Right ventricle myocardium superior (tissue), 1 donor: ENCODE results near the gene SND1. TPM values are rescaled to one million over a fixed set of nuclear protein-coding genes. Genes with fewer than 3 reads are reported as not detected.
"Not testable (repeated sequence)": the region's sequence is repeated elsewhere in the genome, so short reads cannot be mapped to it uniquely, and the experiment has no call there.

Experiments
- ATAC-seq: fragments of 200-7000 bp; cut with Tn5 transposase; one replicate; pipeline ENCODE4 v1.9.1; 2020; ENCODE audit warnings: mild to moderate bottlenecking; ENCODE audit not compliant: poor library complexity
- DNase-seq: peaks from one replicate; pipeline ENCODE4 v3.0.0-alpha.2; 2020
- intact Hi-C: fragments of 100-400 bp; cut with DNase I; formaldehyde crosslinking; loops from one replicate; pipeline ENCODE4 v1.11.2; 2022
- total RNA-seq: library from RNA; stranded (reverse); fragmentation: NEBNext Ultra II Directional; extraction: Animal tissue kit (Norgen Biotek cat#: 25700); gene quantifications from one replicate; pipeline ENCODE4 v1.2.1, GENCODE V29; 2021
- donor health status: DM: no; HTN: yes; CAD: no; lungs with severe emphysema.

The SND1 gene
- total RNA-seq, 1 donor from 2014 or later, result 81.9 TPM

DNA sequence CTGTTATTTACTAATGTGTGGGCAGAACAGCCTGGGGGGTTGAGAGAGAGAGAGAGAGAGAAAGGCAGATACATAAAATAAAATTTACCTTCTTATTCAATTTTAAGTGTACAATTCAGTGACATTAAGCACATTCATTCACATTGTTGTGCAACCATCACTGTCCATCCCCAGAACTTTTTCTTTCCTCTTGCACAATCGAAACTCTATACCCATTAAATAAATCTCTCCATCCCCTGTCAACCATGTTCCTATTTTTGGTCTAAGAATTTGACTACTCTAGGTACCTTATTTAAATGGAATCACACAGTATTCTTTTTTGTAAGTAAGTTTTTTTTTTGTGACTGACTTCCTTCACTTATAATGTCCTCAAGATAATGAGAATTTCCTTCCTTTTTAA, 181.6 kb downstream of the SND1 start:
- ATAC-seq (no peak), DNase-seq (no peak)
- intact Hi-C loops, result no loop called here

DNA sequence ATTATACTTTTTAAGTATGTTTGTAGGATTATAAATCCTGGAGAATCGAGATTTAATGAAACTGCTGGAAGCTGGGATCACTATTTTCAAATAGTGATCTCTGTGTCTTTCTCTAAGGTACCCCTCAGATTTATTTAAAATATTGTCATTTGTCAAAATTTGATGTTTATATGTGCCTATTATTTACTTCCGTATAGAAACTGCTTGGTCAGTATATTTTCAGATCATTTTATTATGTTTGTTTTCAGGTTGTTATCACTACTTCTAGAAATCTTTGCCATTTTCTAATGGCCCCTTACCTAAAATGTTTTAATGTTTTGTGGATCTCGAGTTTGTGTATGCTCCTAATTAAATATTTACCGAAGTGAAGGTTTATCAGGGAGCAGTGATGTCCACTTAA, 183.7 kb downstream of the SND1 start:
- ATAC-seq, result no peak
- intact Hi-C loops, result no loop called here

GRCh38 chr7:127837816-127838410, 185.9 kb downstream of the SND1 start:
- DNase-seq, ATAC-seq, intact Hi-C loops: not testable (repeated sequence)

More for the DNA sequence above, 183.7 kb downstream of the SND1 start:
- no peak for DNase-seq

DNA sequence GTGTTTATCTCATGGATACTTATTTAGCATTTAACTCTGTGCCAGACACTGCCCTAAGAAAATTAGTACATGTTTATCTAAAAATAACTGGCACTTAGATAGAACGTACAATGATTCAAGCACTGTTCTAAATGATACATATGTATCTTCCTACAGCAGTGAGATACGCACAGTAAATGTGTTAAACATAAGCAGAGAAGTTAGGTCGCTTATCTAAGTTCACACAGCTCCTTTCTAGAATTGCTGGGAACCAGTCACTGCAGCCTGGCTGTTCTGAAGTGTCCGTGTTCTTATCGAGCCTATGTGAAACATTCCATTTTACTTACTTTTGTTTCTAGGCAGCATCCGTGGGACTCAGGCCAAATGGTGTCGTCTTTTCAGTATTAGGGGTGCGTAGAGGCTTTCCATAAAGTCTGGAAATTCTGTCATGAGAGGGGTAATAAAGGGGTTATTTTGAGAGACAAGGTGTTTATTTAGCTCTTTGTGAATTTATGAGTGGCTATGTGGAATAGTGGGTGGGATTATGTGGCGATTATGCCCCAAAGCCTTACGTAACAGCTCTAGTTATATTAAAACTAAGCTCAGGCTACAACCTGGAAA, 186.9 kb downstream of the SND1 start:
- intact Hi-C loops, result no loop called here
- peak; percentile 38 for ATAC-seq
- DNase-seq, result no peak

- ATAC-seq (no peak), DNase-seq (no peak)
- intact Hi-C loops, result no loop called here
Measured at GRCh38 chr7:127840226-127840951, 188.4 kb downstream of the SND1 start.

DNA sequence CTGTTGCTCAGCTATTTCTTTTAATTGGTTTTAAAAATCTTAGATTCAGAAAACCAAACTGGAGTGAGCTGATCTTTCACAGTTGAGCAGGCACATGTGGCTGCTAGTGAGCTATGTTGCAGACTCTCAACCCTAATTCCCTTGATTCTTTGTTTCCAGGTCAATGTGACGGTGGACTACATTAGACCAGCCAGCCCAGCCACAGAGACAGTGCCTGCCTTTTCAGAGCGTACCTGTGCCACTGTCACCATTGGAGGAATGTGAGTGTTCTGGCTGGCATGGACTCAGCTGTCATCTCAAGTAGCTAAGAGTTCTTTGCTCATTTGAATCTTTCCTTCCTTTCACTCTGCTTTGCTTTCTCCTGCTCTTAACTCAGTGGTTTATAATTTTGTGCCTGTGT, 192.2 kb downstream of the SND1 start:
- intact Hi-C loops, result no loop called here
- DNase-seq (no peak), ATAC-seq (peak; percentile 42)

DNA sequence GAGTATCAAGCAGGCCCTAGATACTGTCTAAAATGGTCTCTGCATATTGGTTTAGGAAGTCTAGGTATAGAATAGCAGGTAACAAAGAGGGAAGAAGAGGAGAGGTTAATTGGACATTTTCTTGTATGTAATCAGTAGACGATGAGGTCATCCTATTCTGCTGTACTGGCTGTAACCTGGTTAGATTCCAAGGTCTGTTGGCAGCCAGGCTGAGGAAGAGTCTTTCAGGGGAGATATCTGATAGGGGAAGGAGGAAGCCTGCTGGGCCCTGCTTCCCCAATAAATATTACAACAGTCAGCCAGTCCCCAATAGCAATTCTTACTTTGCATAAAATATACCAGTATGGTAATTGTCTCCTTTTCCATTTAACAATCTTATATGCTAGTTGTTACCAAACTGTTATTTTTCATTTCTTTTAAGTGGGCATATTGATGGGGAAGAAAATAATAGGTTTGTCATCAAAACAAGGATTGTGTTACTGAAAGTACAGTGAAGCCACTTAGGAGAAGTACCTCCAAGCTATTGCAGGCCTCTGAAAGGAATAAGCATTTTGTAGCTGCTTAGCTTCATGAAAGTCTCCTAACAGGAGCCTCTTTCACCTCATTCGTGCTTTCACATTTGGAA, 192.8 kb downstream of the SND1 start:
- DNase-seq (peak; percentile 59), ATAC-seq (peak; percentile 90)
- intact Hi-C loops, result no loop called here

- intact Hi-C loops, result no loop called here
- no peak for DNase-seq
- ATAC-seq, result peak; percentile 24
Measured at GRCh38 chr7:127845522-127846214, 193.7 kb downstream of the SND1 start.

GRCh38 chr7:127847641-127848040, 195.6 kb downstream of the SND1 start:
- intact Hi-C loops, result no loop called here
- peak; percentile 40 for ATAC-seq
- no peak for DNase-seq

DNA sequence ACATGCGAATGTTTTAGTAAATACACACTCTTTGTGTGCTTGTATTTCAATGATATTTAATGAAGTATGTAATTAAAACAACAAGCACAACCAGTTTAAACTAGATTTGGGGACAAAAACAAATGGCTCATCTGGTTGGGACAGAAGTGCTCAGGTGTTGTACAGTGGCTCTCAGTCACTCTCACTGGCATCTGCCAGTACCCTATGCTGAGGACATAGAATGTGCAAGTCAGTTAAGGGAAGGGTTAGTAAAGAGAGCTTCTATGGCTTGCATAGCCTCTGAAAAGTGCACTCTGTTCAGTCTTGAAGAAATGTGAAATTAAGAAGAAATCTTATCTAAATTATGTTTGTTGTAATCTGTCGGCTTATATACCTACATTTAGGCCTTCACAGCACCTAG, 196.2 kb downstream of the SND1 start:
- DNase-seq, result no peak
- no peak for ATAC-seq
- intact Hi-C loops, result no loop called here

DNA sequence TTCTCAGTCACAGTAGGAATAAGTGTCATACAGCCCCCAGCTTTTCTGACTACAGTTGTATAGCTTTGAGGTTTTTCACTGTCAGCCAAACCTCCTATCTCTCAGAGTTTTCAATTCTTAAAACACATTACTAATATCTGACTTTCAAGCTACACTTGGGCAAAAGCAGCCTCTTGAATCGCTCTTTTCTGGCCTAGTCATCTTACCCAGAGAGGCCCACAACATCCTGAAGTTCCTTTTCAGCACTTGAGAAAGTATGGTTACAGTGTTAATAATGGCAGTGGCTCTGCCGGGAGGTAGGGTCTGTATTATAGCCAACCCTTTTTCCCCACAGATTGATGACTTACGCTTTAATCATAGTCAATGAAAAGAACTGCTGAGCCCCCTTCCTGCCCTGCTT, 198.2 kb downstream of the SND1 start:
- ATAC-seq, result no peak
- intact Hi-C loops, result no loop called here
- DNase-seq, result no peak

DNA sequence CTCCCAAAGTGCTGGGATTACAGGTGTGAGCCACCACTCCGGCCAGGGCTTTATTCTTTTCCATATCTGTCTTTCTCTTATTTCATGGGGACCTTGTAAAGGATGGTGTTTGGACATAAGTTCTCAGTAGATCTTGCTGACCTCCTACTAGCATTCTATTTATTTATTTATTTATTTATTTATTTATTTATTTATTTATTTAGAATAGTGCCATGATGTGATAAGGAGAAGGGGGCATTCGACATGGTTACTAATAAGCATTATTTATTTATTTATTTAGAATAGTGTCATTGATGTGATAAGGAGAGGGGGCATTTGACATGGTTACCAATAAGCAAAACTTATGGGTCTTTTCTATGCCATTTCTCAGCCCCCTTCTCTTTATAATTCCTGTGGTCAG, 202.4 kb downstream of the SND1 start:
- intact Hi-C loops, result no loop called here
- no peak for DNase-seq
- ATAC-seq, result no peak

DNA sequence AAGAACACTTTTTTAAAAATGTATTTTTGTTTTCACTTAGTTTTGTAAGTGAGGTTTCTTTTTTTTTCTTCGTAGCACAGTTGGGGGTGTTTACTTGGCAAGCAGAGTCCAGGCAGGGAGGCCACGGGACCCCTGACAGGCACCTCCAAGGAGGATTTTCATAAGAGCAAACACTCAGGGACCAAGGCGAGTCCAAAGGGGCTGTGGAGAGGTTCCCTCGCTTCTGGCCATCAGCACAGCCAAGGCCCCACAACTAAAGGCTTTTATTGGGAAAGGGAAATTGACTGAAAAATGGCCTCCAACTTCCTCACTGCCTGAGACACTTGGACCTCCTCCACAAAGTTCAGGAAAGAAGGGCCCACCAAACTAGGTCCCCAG, 205.5 kb downstream of the SND1 start:
- ATAC-seq, result no peak
- intact Hi-C loops, result no loop called here

GRCh38 chr7:127858091-127858914, 206.3 kb downstream of the SND1 start:
- ATAC-seq (peak; percentile 87), DNase-seq (no peak)
- intact Hi-C loops, result no loop called here

More for the DNA sequence above, 205.5 kb downstream of the SND1 start:
- no peak for DNase-seq

DNA sequence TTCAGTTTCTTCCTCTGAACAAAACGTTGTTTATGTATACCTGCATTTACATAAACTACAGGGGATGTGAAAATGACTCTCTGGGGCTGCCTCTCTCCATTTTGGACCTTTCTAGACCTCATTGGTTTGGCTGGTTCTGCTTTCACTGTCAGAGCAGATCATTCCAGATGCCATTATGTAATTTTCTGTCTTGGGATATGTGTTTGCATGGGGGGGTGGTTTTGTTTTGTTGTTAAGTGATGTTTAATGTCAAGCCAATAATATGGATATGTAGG, 206.9 kb downstream of the SND1 start:
- ATAC-seq (peak; percentile 43), DNase-seq (no peak)
- intact Hi-C loops, result no loop called here

DNA sequence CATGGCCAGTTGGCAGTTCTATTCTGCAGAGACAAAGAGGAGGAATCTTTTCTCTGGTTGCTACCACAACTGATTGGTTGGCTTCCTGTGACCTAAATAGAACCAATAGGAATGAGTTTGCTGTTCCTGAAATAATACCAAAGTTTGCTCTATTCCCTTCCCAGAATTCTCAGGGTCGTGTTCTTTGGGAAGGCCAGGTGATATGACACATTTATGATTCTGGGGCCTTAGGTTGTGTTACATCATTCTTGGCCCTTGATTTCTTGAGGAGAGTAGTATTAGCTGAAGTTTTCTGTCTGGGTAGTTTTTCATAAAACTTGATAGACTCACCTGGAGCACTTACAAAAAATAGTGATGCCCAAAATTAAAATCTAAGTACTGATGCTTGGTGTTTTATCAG, 207.3 kb downstream of the SND1 start:
- intact Hi-C loops, result no loop called here
- ATAC-seq (peak; percentile 44), DNase-seq (no peak)

DNA sequence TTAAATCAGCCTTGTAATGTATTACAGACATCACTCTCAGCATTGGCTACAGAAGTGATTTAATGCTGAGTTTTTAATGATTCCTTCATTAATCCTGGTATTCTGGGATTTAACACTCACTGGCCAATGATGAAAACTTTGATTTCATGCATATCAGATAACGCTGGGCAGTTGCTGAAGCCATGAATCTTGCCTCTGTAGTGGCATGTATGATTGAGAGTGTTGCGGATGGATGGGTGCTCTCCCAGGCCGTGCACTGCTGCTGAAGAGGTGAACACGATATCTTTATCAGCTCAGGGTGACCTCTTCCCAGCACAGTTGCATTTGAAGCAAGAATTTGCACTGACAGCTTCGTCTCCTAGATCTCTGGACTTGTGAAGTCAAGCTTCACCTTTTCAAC, 210.5 kb downstream of the SND1 start:
- no peak for ATAC-seq
- DNase-seq, result no peak
- intact Hi-C loops, result no loop called here

DNA sequence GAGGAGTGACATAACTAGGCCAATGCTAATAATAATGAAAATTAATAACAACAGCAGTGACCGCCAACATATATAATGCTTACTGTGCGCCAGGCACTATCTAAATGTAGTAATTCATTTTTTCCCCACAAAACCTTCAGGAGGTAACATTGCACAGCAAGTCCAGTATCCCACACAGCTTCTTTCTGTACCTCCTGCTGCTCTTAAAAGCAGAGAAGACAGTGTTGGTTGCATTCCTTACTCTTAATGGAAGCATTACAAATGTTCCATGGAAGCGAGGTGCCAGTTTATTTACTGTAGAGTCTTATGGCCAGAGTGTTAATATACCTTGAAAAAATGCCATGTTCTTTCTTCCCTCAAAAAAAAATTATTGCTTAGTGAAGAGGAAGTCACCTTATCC, 211.1 kb downstream of the SND1 start:
- DNase-seq (no peak), ATAC-seq (no peak)
- intact Hi-C loops, result no loop called here

DNA sequence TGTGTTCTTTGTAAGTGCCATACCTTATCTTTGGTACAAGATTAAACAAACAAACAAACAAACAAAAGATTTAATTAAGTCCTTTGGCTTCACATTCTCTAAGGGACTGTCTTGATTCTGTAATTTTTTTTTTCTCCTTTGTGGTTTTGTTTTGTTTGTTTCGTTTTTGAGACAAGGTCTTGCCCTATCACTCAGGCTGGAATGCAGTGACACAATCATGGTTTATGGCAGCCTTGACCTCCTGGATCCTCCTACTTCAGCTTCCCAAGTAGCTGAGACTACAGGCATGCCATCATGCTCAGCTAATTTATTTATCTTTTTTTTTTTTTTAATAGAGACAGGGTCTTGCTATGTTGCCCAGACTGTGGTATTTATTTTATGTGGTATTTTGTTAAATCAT, 213.5 kb downstream of the SND1 start:
- ATAC-seq (no peak), DNase-seq (no peak)
- intact Hi-C loops, result no loop called here
